HUES64 (cell line): ENCODE results near the gene NOC2L.

Experiments used
- H3K27ac ChIP-seq: 2 replicates; pipeline ENCODE4 v1.7.0; 2013; ENCODE audit warnings: low read depth, low read length, inconsistent platforms
- H3K27me3 ChIP-seq: 2 replicates; pipeline ENCODE4 v1.6.1; 2013; ENCODE audit warnings: mild to moderate bottlenecking, low read length; ENCODE audit not compliant: insufficient read depth
- H3K36me3 ChIP-seq: 2 replicates; pipeline ENCODE4 v1.6.1; 2013; ENCODE audit warnings: mild to moderate bottlenecking, low read length; ENCODE audit not compliant: insufficient read depth
- H3K4me1 ChIP-seq: 2 replicates; pipeline ENCODE4 v1.6.1; 2013; ENCODE audit warnings: mild to moderate bottlenecking, low read length, moderate library complexity; ENCODE audit not compliant: insufficient read depth
- H3K4me3 ChIP-seq: 2 replicates; pipeline ENCODE4 v1.5.1; 2013; ENCODE audit warnings: mild to moderate bottlenecking, low read length, moderate library complexity
- H3K9ac ChIP-seq: 2 replicates; pipeline ENCODE4 v1.6.1; 2013; ENCODE audit warnings: mild to moderate bottlenecking, low read depth, low read length
- H3K9me3 ChIP-seq: 2 replicates; pipeline ENCODE4 v1.6.1; 2013; ENCODE audit warnings: low read depth, low read length; ENCODE audit not compliant: insufficient read depth
- WGBS: fragments of 150-250, 120-280 bp; methylation state at CpG from one replicate; pipeline ENCODE4 v1.1.7; 2013; ENCODE audit warnings: missing lambda C conversion rate; 5-methylcytosine and 5-hydroxymethylcytosine counted together

The NOC2L gene

GRCh38 chr1:971751-972506, 12.9 kb upstream of the NOC2L start:
- Histone ChIP-seq H3K27ac (no peak overlapping the region), H3K4me1 (no peaks in the 10 kb centered on the region), H3K9ac (no peak overlapping the region), H3K9me3 (no peaks in the 10 kb centered on the region), H3K27me3 (peaks cover 46% of the 10 kb centered on the region), H3K4me3 (no peak overlapping the region), H3K36me3 (no peaks in the 10 kb centered on the region)
- 89% methylated on average over 34 of the region's 34 CpGs for WGBS

GRCh38 chr1:970973-971730, 12.1 kb upstream of the NOC2L start:
- Histone ChIP-seq H3K9ac (no peak overlapping the region), H3K4me3 (no peak overlapping the region), H3K27ac (no peak overlapping the region), H3K4me1 (no peaks in the 10 kb centered on the region), H3K9me3 (no peaks in the 10 kb centered on the region), H3K27me3 (peaks cover 52% of the 10 kb centered on the region), H3K36me3 (no peaks in the 10 kb centered on the region)
- WGBS: 87% methylated on average over 40 of the region's 42 CpGs

- no peaks in the 10 kb centered on the region for H3K4me1 ChIP-seq
- no peaks in the 10 kb centered on the region for H3K9me3 ChIP-seq
- H3K27ac ChIP-seq: no peak overlapping the region
- H3K27me3 ChIP-seq: peaks cover 53% of the 10 kb centered on the region
- no peaks in the 10 kb centered on the region for H3K36me3 ChIP-seq
- 77% methylated on average over 33 of the region's 33 CpGs for WGBS
- no peak overlapping the region for H3K4me3 ChIP-seq
- H3K9ac ChIP-seq: no peak overlapping the region
These were observed 11.4 kb upstream of the NOC2L start for GRCh38 chr1:970242-970972.

- no peak overlapping the region for H3K9ac ChIP-seq
- peaks cover 56% of the 10 kb centered on the region for H3K27me3 ChIP-seq
- no peak overlapping the region for H3K4me3 ChIP-seq
- 84% methylated on average over 15 of the region's 15 CpGs for WGBS
- no peaks in the 10 kb centered on the region for H3K4me1 ChIP-seq
- H3K9me3 ChIP-seq: no peaks in the 10 kb centered on the region
- no peaks in the 10 kb centered on the region for H3K36me3 ChIP-seq
- no peak overlapping the region for H3K27ac ChIP-seq
These were observed 10.3 kb upstream of the NOC2L start for GRCh38 chr1:969260-969855.

GRCh38 chr1:967466-968343, 8.6 kb upstream of the NOC2L start:
- H3K27ac ChIP-seq: no peak overlapping the region
- peaks cover 11% of the 10 kb centered on the region for H3K36me3 ChIP-seq
- no peak overlapping the region for H3K9ac ChIP-seq
- H3K27me3 ChIP-seq: peaks cover 56% of the 10 kb centered on the region
- 86% methylated on average over 23 of the region's 23 CpGs for WGBS
- H3K4me3 ChIP-seq: no peak overlapping the region
- H3K9me3 ChIP-seq: no peaks in the 10 kb centered on the region
- no peaks in the 10 kb centered on the region for H3K4me1 ChIP-seq

GRCh38 chr1:966704-967300, 7.7 kb upstream of the NOC2L start:
- Histone ChIP-seq H3K9ac (peak overlapping the region; percentile 54; the same call in 1 of the 2 replicates), H3K27ac (no peak overlapping the region)

GRCh38 chr1:966135-966703, 7.2 kb upstream of the NOC2L start, which contains the start of gene PLEKHN1:
TSS of gene PLEKHN1 (plus strand) at chr1:966482. CDS start at chr1:966532, 50 bp downstream.
- 19% methylated on average over 31 of the region's 31 CpGs for WGBS
- Histone ChIP-seq H3K9me3 (no peaks in the 10 kb centered on the region), H3K4me1 (no peaks in the 10 kb centered on the region), H3K36me3 (peaks cover 17% of the 10 kb centered on the region), H3K27ac (no peak within 1 kb of the TSS), H3K4me3 (peak within 1 kb of the TSS; percentile 62), H3K9ac (peak within 1 kb of the TSS; percentile 54; the same call in 1 of the 2 replicates), H3K27me3 (peaks cover 62% of the 10 kb centered on the region)

More at GRCh38 chr1:966704-967300, 7.7 kb upstream of the NOC2L start:
- H3K9me3 ChIP-seq: no peaks in the 10 kb centered on the region
- WGBS: 3% methylated on average over 60 of the region's 60 CpGs
- no peaks in the 10 kb centered on the region for H3K4me1 ChIP-seq
- peaks cover 17% of the 10 kb centered on the region for H3K36me3 ChIP-seq
- H3K27me3 ChIP-seq: peaks cover 56% of the 10 kb centered on the region
- peak overlapping the region; percentile 62 for H3K4me3 ChIP-seq

GRCh38 chr1:965526-966134, 6.6 kb upstream of the NOC2L start:
- Histone ChIP-seq H3K4me1 (no peaks in the 10 kb centered on the region), H3K27me3 (peaks cover 59% of the 10 kb centered on the region), H3K36me3 (peaks cover 17% of the 10 kb centered on the region), H3K4me3 (no peak overlapping the region; the same call in 1 of the 2 replicates), H3K9ac (no peak overlapping the region), H3K9me3 (no peaks in the 10 kb centered on the region), H3K27ac (no peak overlapping the region)
- WGBS: 87% methylated on average over 26 of the region's 26 CpGs

GRCh38 chr1:964691-965525, 5.9 kb upstream of the NOC2L start:
- Histone ChIP-seq H3K4me3 (no peak overlapping the region), H3K9me3 (no peaks in the 10 kb centered on the region), H3K27ac (no peak overlapping the region), H3K36me3 (peaks cover 17% of the 10 kb centered on the region), H3K27me3 (peaks cover 57% of the 10 kb centered on the region), H3K9ac (no peak overlapping the region), H3K4me1 (no peaks in the 10 kb centered on the region)
- WGBS: 95% methylated on average over 32 of the region's 51 CpGs
